Activated T-cell treated with anti-CD3 and anti-CD28 coated beads for 4 hours (primary cell): ENCODE data around the gene PTPRN.

ENCODE experiments used
- DNase-seq: peaks from one replicate; pipeline ENCODE4 v3.0.0-alpha.2; 2020

Gene PTPRN

GRCh38 chr2:219286436-219287115, 22.6 kb downstream of the PTPRN start:
- no peak for DNase-seq

- DNase-seq: no peak
Observed at GRCh38 chr2:219285894-219286425, 23.2 kb downstream of the PTPRN start.

- DNase-seq: no peak
Observed at GRCh38 chr2:219285373-219285735, 23.8 kb downstream of the PTPRN start.

GRCh38 chr2:219284501-219285372, 24.5 kb downstream of the PTPRN start:
- no peak for DNase-seq

GRCh38 chr2:219282943-219283581, 26.1 kb downstream of the PTPRN start:
- no peak for DNase-seq

- DNase-seq: no peak
Observed at GRCh38 chr2:219282375-219282774, 26.8 kb downstream of the PTPRN start.

GRCh38 chr2:219281588-219281987, 27.6 kb downstream of the PTPRN start:
- DNase-seq: no peak

GRCh38 chr2:219280651-219281050, 28.6 kb downstream of the PTPRN start:
- no peak for DNase-seq

- no peak for DNase-seq
Observed at GRCh38 chr2:219279916-219280516, 29.2 kb downstream of the PTPRN start.

GRCh38 chr2:219279151-219279915, 29.9 kb downstream of the PTPRN start, which contains the start of gene DNAJB2:
TSS of gene DNAJB2 (plus strand) at chr2:219279366. CDS start at chr2:219279834, 468 bp downstream.
- peak; percentile 97 for DNase-seq

GRCh38 chr2:219278655-219279150, 30.5 kb downstream of the PTPRN start:
- DNase-seq: no peak

- DNase-seq: peak; percentile 67
Observed at GRCh38 chr2:219277703-219278654, 31.2 kb downstream of the PTPRN start.

- DNase-seq: no peak
Observed at GRCh38 chr2:219274361-219274921, 34.8 kb downstream of the PTPRN start.

- DNase-seq: no peak
Observed at GRCh38 chr2:219273937-219274336, 35.3 kb downstream of the PTPRN start.

- DNase-seq: no peak
Observed at GRCh38 chr2:219272995-219273394, 36.2 kb downstream of the PTPRN start.

GRCh38 chr2:219272356-219272755, 36.8 kb downstream of the PTPRN start:
- DNase-seq: no peak

- no peak for DNase-seq
Observed at GRCh38 chr2:219271021-219271420, 38.2 kb downstream of the PTPRN start.

GRCh38 chr2:219270055-219270372, 39.2 kb downstream of the PTPRN start:
- no peak for DNase-seq

GRCh38 chr2:219269362-219270054, 39.7 kb downstream of the PTPRN start:
- no peak for DNase-seq

- DNase-seq: no peak
Observed at GRCh38 chr2:219268294-219268693, 40.9 kb downstream of the PTPRN start.
